GM18517 (cell line): ENCODE measurements around the gene SLC35B1.
"Not testable (repeated sequence)": the region's sequence is repeated elsewhere in the genome, so short reads cannot be mapped to it uniquely, and the experiment has no call there.

ENCODE experiments used
- ATAC-seq: cut with Tn5 transposase; IDR thresholded peaks from one replicate; pipeline ENCODE4 v1.9.1; 2021; ENCODE audit warnings: mild to moderate bottlenecking, moderate library complexity; ENCODE audit not compliant: unreplicated experiment

Gene SLC35B1

DNA sequence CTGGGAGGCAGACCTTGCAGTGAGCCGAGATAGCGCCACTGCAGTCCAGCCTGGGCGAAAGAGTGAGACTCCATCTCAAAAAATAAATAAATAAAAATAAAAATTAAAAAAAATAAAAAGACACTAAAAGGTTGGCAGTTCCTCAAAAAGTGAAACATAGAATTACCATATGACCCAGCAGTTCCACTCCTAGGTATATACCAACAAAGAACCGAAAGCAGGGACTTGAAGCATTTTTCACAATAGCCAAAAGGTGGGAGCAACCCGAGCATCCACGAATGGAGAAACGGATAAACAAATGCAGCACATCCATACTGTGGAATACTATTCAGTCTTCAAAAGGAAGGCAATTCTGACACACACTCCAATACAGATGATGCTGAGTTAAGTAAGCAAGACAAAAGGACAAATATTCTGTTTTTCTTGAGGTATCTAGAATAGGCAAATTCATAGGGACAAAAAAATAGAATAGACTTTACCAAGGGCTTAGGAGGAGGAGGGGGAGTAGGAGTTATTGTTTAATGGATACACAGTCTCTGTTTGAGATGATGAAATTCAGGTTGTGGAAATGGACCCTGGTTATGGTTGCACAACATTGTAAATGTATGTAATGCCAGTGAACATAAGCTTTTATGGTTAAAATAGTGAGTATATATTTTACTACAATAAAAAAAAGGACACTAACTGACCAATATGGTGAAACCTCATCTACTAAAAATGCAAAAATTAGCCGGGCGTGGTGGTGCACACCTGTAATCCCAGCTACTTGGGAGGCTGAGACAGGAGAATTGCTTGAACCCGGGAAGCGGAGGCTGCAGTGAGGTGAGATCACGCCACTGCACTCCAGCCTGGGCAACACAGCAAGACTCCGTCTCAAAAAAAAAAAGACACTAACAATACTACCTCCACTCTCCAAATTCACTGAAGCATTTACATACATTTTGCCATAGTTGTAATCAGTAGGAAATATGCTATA is 27.0 kb upstream of the SLC35B1 start:
- ATAC-seq: no peak

DNA sequence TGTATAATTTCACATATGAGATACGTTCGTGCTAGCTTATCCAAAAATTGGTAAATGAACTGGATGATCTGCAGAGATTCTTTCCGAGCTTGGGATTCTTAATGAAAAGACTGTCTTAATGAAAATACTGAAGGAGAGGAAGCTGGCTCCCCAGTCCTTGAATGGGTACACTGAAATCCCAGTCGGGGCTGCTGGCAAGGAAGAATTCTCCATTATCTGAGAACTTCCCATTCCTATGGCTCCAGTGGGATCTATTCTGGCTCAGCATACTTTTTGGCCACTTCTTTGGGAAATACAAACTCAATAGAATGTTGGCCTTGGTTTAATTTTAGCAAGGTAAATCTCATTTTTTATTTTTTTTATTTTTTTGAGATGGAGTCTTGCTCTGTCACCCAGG is 23.7 kb upstream of the SLC35B1 start:
- no peak for ATAC-seq

DNA sequence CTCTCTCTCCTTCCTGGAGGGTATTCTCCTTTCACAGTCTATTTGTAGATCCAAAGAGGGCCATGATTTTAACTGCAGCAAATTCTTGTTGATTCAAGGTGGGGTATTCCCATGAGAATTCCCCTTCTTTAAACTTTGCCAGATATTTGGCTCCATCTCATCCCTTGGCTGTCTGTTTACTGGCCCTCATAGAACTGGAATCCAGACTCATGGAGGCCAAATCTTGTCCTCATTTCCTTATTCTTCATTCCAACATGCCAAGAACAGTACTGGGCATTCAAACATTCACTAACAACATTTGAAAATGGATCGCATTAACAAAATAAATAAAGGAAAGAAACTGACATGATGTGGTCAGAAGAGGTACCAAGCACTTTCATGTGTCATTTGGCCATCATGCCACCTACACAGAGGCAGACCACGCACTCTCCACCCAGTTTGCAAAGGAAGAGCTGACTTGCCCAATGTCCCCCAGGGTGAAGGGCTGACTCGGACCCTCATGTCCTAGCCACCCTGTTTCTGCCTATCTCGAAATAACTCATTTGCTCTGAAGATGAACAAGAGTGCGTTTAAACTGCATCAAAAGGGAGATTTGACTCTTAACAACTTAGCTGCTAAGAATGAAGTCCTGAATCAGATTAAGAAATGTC is 23.1 kb upstream of the SLC35B1 start:
- ATAC-seq: no peak

DNA sequence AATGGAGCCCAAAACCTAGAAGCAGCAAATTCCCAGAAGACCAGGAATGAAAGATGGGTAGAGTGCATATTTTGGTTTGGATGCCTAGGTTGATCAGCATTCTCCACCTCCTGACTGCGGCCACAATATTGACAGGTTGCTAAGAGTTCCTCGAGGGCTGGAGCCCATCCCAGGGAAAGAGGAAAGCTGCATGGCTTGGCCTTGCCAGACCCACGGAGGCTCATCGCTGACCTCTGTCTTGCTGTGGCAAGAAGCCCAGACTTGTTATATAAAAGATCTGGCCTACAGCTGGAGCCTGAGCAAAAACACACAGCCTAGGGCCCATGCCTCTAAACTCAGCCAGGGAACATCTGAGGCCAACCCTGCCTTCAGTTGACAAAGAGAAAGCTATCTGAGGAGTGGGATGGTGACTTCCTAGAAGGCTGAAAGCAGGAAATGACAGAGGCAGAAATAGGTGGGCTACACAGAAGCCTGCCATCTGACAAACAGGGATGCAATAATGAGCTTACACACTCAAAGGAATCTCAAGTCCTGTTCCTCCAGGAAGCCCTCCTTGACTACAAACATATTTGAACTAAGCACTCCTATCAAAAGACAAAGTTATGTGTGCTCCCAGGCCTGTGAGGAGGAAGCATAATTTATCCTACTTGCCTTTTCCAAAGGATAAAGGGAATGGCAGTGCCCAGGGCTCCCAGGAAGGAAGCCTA is 22.5 kb upstream of the SLC35B1 start:
- no peak for ATAC-seq

DNA sequence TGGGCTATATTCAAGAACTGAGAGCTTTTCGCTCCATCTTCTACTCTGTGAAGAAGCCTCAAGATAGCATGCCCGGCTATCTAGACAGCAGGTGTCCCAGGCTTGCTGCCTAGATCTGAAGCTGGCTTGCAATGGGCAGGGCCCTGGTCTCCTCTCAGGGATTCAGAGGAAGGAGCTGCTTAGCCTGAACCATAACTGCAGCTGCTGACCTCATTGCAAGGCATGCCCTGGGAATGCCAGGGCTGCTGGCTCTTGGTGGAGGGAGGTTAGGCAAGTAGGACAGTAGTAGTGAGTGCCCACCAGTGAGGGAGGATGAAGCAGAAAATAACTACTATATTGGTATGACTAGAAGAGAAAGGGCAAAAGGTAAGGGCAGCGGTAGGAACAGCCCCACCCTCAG is 21.3 kb upstream of the SLC35B1 start:
- ATAC-seq: no peak

DNA sequence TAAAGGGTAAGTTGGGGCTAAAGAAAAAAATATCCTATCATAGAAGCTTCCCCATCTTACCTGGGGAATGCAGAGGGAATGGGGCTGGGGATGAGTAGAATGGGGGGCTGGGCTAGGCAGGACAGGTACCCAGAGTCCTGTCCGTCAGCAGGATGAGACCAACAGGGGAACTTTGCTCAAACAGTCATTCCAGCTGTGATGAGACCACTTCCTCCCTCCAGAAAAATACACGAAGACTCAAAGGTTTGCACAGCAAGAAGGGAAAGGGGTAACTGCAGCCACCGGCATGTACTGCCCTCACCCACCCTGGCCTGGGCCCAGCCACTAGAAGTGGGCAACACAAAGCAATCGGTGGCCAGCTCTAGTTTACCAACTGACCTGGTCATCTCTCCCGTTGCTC is 20.7 kb upstream of the SLC35B1 start:
- ATAC-seq: no peak

DNA sequence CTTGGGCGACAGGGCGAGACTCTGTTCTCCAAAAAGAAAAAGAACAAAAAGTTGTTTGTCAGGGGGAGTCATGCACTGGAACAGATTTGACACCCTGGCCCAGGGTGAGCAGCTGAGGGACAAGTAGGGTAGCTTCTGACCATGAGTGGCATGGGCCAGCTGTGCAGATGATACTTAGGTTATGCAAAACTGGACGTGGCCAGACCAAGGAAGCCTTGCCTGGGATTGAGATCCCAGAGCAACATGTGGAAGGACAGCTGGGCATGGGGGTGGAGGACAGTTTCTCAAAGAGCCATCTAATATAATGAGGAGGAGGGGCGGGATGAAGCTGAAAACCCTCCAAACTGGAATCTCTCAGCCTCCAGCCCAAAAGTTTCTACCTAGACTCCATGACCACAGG is 19.6 kb upstream of the SLC35B1 start:
- no peak for ATAC-seq

DNA sequence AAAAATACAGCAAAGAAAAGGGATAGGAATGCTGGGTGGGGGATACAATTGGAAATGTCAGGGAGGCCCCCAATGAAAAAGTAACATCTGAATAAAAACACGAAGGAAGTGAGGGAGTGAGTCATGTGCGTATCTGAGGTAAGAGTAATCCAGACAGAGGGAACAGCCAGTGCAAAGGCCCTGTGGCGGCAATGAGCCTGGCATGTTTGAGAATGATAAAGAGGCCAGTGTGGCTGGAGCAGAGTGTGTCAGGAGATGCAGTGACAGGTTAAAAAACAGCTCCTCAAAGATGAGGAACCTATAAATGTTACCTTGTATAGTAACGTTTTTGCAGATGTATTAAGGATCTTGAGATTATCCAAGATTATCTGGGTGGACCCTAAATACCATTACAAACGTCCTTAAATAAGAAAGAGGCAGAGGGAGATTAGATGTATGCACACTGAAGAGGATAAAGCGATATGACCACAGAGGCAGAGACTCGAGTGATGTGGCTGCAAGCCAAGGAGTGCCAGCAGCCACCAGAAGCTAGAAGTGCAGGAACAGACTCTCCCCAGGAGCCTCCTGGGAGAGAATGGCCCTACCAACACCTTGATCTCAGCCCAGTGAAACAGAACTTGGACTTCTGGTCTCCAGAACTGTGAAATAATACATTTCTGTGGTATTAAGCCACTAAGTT is 17.8 kb upstream of the SLC35B1 start:
- no peak for ATAC-seq

DNA sequence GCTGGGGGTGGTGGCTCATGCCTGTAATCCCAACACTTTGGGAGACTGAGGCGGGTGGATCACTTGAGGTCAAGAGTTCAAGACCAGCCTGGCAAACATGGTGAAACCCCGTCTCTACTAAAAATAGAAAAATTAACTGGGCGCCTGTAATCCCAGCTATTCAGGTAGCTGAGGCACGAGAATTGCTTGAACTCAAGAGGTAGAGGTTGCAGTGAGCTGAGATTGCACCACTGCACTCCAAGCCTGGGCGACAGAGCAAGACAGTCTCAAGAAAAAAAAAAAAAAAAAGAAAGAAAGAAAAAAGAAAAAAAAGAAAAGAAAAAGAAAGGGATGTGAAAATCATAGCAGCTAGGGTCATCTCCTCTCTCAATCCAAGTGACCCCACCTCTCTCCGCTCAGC is 16.8 kb upstream of the SLC35B1 start:
- not testable (repeated sequence) for ATAC-seq

DNA sequence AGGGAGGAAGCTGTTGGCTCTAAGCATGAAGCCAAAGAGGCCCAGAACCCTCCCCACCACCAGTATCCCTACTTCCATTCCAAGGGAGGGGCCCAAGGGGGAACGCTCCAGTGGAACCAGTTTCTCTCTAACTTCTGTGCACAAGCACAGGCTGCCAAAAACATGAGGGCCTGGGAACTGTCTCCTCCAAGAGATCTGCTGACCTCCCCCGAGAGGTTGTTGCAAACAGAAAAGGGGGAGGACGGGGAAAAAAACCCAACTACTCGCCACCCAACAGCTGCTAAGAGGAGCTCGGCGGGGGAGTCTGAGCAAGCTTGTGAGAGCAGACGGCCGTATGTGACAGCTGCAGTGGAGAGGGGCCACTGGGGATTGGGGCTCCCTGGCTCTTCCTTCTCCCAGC is 15.7 kb upstream of the SLC35B1 start:
- no peak for ATAC-seq

DNA sequence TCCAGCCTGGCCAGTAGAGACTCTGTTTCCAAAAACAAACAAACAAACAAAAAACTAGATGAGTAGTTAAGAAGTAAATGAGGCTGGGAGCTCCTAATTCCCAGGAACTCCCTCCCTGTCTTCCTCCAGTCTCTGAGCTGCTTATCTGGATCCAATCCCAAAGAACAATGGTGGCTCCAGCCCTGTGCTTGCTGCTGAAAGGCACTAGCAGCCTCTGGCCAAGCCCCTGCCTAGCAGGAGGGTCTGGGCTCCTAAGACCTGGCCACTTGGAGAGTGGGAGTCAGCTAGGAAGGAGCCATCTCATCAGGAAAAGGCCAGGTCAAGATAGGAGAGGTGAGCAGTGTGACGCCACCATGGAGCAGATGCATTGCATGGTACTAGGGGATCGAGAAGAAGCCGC is 14.3 kb upstream of the SLC35B1 start:
- ATAC-seq: no peak

DNA sequence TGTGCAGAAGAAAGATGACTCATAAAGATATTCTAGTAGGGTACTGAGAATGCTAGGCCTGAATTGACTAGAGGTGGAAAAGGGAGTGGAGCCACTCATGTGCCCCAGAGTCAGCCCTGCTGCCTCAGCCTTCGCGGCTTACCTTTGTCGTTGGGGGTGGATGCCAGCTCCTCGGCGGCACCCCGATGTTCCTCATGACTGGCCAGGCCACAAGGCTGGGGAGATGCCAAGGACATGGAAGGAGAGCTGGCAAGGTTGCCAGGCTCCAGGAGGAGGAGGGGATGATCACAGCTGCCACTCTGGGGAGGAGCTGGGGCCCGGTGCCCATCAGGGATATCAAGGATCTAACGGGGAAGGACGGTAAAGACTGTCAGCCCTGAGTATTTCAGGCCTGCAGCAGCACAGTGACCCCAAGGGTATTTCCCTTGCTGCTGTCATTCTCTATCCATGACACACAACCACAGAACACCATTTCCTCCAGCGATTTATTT is 9.7 kb upstream of the SLC35B1 start:
- no peak for ATAC-seq

DNA sequence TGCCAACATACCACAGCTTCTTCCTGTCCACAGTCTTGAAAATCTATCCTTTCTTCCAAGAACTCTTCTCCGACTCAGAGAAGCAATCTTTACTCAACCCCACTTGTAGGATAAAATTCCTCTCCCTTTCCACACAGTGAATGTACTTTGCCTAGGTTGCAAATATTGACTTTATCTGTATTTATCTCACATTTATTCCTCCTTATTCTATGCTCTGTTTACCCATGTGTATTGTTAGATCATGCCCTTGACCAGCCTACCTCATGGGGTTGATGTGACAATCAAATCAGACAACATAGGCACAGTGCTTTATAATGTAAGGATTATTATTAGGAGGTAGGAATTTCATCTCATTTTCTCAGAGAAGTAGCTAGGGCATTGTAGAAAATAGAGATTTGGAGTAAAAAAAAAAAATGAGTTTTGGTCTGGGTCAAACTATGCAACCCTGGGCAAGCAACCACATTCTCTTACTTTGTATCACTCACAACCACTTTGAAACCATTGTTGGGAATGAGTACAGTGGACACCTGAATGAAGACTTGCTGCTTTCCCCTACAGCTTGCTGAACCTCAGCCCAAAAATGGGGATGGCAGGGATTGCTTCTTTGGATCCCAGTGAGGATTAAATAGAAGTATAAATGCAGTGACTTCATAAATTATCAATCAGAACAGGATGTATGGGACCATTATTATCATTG is 9.1 kb upstream of the SLC35B1 start:
- ATAC-seq: no peak

DNA sequence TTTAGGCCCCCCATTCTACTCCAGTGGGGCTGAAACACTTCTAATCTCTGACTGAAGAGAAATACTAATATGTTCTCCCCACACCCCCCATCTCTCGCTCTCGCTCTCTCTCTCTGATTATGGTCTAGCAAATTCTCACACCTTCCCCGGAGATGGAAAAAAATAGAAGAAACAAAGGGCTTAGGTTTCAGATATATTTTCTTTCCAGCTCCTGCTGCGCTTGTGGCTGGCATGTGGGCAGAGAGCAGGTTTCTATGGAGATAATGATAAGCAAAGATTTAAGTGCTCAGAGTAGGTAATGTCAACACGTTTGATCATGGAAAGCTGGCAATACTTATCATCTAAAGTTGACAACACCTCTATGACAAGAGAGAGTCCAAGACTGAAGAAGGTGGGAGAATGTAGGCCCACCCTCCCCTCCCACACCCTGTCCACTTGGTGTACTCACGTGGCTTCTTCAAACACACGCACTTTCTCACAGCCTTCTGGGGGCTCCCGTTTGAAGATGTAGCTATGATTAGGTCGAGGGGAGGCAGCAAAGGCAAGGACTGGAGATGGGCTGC is 8.0 kb upstream of the SLC35B1 start:
- ATAC-seq: no peak

DNA sequence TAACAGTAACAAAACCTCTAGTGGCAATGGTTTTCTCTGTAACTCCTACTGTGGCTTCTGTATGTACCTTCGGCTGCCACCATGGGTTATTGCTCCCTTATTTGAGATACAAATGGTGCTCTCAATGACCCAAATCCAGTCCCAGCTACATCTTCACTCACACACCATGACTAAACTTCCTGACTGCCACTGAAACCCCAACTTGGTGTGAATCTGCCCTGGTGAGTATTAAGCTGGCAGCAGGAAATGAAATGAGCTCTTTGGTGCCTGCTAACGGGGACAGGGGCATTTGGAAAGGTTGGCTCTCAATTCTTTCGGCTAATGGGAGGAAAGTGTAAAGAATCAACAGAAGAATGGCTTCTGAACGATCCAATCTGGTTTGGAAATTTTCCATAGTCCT is 7.5 kb upstream of the SLC35B1 start:
- no peak for ATAC-seq

DNA sequence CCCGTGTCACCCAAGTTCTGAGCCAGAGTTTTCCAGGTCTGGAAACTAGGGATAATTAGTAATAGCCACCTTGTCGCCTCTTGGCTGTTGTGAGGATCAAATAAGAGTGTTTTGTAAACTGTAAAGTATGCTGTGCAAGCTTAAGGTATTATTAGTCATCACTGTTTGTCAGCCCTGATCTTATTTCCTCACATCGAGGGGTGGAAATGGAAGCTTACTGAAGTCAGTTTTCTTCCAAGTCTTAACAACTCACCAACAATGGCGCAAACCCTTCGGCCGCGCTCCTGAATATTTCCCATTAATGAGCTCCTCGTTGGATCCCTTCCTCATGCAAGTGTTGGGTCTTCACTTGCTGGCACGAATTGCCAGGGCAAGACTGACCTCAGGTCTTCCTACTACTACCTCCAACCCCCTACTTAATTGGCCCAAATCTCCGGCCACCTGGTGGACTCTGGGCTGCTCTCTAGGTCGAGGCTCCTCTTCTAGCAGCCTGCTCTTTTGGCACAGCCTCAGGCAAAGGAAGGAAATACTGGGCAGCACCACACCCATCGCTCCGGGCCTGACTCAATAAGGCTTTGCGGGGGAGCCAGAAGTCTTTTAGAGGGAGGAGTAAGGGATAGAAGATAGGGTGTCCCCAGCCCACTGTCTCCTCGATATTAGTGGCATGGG is 885 bp upstream of the SLC35B1 start:
- no peak for ATAC-seq

DNA sequence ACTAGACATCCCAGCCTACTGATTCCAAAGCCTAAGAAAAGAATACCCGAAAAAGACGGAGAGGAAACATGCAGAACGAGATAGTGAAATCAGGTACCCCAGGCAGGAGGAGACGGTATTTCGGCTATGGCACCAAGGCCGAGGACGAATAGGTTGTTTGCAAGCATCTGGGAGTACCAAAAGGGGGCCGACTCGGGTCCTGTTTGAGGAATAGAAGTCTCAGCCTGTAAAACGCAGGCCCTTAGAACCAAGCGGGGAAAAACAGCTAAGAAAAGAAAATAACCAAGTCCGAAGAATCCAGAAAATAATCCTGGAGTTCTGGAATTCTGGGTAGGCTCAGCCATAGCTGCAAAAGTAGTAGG is 537 bp downstream of the SLC35B1 start:
- no peak for ATAC-seq

DNA sequence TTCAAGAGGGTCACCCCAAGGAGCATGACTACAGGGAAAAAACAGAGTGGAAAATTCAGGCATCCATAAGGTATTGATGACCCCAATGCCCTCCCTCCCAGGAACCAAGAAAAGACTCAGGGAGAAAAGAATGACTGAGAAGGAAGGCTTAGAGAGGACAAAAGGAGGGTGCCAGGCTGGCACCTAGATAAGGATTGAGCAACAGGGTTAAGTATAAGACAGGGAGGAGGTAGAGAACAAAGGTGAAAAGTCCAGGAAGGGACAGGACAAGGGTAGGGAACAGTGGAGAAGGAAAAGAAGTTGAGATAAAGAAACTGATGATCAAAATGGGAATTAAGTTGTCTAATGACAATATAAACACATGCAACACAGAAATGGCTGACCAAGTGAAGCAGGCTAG is 2.5 kb downstream of the SLC35B1 start:
- ATAC-seq: no peak

DNA sequence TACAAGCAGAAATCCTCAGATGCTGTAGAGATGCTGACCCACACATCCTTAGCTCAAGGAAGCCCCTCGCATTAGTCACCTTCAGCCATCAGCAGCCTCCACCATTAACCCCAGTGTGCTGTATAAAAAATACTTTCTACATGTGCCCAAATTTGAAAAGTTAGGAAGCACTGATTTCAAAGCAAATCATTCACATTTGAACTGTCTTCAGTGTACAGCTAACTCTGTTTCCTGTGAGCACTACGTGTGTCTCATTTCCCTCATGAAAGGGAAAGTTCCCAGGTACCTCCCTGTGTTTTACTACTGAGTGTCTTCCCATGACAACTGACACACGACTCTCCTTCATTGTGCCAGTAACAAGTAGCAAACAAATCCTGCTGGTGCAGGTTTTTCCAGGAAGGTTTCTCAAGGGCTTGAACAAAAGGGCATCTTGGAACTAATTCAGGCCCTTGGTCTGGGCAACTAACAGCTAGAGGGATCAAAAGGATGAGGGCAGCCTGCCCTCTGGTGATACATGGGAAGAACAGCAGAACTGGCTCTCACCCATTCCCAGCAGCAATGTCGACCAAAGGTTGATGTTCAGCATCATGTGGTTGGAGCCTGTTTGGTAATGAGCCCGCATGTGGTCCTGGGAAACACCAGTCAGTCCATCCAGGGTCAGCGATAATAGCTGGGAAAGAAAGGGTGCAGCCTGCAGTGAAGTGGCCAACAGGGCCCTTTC is 4.0 kb downstream of the SLC35B1 start:
- no peak for ATAC-seq
